Measurements from ENCODE around the gene ERGIC3. TPM values are rescaled to one million over a fixed set of nuclear protein-coding genes. Genes with fewer than 3 reads are reported as not detected.

Gene ERGIC3
- total and polyA plus RNA-seq, 2 of the 4 experiments (the other 2 are of a cell fraction): 434 to 438 TPM

GRCh38 chr20:35506179-35506578 lies 35.7 kb upstream of the ERGIC3 start:
- no peaks in the 10 kb centered on the region for H3K9me3 ChIP-seq (ENCODE audit: control insufficient read depth, insufficient read depth, low read length)
- dilution Hi-C loops (cut with HindIII; ENCODE audit: low sequenced_read_pairs, unreplicated experiment) (no loop called here), intact Hi-C loops (cut with micrococcal nuclease) (no loop called here), in situ Hi-C loops (cut with MboI; ENCODE audit: low sequenced_read_pairs) (loop anchor here (25.0 kb wide), 1 partner anchor 406 kb away; no protein-coding TSS in a partner anchor)
- no peak overlapping the region for H2BK15ac ChIP-seq (ENCODE audit: low read depth, low read length)
- no peak overlapping the region for H3K4me3 ChIP-seq (ENCODE audit: insufficient read depth, low read depth, low read length)
- no peak overlapping the region for H3K14ac ChIP-seq (replicated peaks; ENCODE audit: low read depth, low read length)
- no peak for DNase-seq
- no peak overlapping the region for H4K5ac ChIP-seq (ENCODE audit: low read depth, low read length)
- H4K91ac ChIP-seq (ENCODE audit: insufficient read depth, low read depth, low read length): no peak overlapping the region
- no CpG with 5 or more reads among the region's 3 CpGs for WGBS, 2 experiments (ENCODE audit: extremely low coverage in 2 of 2, insufficient read length in 1 of 2)
- H3K4me2 ChIP-seq (ENCODE audit: low read depth, low read length): no peak overlapping the region
- H3K27me3 ChIP-seq (ENCODE audit: control insufficient read depth, insufficient read depth, low read length): no peaks in the 10 kb centered on the region
- no peak for TF ChIP-seq CEBPB (IDR thresholded peaks at IDR 0.05; ENCODE audit: low read depth, low read length)
- TF ChIP-seq USF2 (IDR thresholded peaks at IDR 0.05; ENCODE audit: low read depth, low read length): no peak
- TF ChIP-seq SMC3 (IDR thresholded peaks at IDR 0.05; ENCODE audit: low read depth, low read length): no peak
- no peak for TF ChIP-seq RAD21 (IDR thresholded peaks at IDR 0.05; ENCODE audit: low read length)
- no peak overlapping the region for H3K27ac ChIP-seq (ENCODE audit: insufficient read depth, low read length)
- peaks cover 0 to 19% of the 10 kb centered on the region in 2 experiments; a peak in 2 of 4 replicates for H3K79me1 ChIP-seq (ENCODE audit: low read depth in 1 of 2, low read length in 2 of 2)
- no peak overlapping the region for H3K4ac ChIP-seq (ENCODE audit: low read depth, low read length)
- H3K23ac ChIP-seq (ENCODE audit: low read depth, low read length): no peak overlapping the region; the same call in 1 of the 2 replicates
- H2AK9ac ChIP-seq (replicated peaks; ENCODE audit: low read depth, low read length, poor library complexity): no peak overlapping the region
- CTCF ChIA-PET: no interaction called here
- H4K8ac ChIP-seq (ENCODE audit: low read depth in 2 of 2, low read length in 2 of 2): no peak overlapping the region
- no peak overlapping the region for H2BK120ac ChIP-seq (ENCODE audit: low read depth, low read length)
- no peak overlapping the region for H3K18ac ChIP-seq (ENCODE audit: low read depth, low read length)
- no TSS peak for BruUV-seq (replicated peaks)
- H2BK20ac ChIP-seq (ENCODE audit: low read depth, low read length): no peak overlapping the region
- peaks cover 16% of the 10 kb centered on the region for H3K9me1 ChIP-seq (ENCODE audit: insufficient read depth, low read length)
- H3K56ac ChIP-seq (ENCODE audit: extremely low read depth, insufficient read depth, low read length): no peak overlapping the region
- ATAC-seq (ENCODE audit: low read depth): no peak
- H3K9ac ChIP-seq (ENCODE audit: low read depth, low read length): no peak overlapping the region
- H4K20me1 ChIP-seq (ENCODE audit: insufficient read depth, low read length): peaks cover 26% of the 10 kb centered on the region
- peaks cover 7% of the 10 kb centered on the region; the same call in 1 of the 2 replicates for H3K4me1 ChIP-seq (ENCODE audit: control insufficient read depth, insufficient read depth, low read length)
- H2AK5ac ChIP-seq (ENCODE audit: low read depth, low read length): no peak overlapping the region
- H3K36me3 ChIP-seq (ENCODE audit: control insufficient read depth, insufficient read depth, low read length): peaks cover 68% of the 10 kb centered on the region
- POLR2A ChIA-PET (ENCODE audit: unreplicated experiment): no interaction called here
- no peak overlapping the region for H2AFZ ChIP-seq (replicated peaks; ENCODE audit: low read length, poor library complexity)
- H2BK5ac ChIP-seq (ENCODE audit: low read depth, low read length, poor library complexity, severe bottlenecking): no peak overlapping the region

Measured in IMR-90 (cell line).